Amniotic stem cell (primary cell): ENCODE measurements around the gene USP35.
"Not testable (repeated sequence)": the region's sequence is repeated elsewhere in the genome, so short reads cannot be mapped to it uniquely, and the experiment has no call there.

Source experiments
- DNase-seq: peaks from one replicate; lab custom pipeline; 2025; lab: John Stamatoyannopoulos, UW

USP35 gene

DNA sequence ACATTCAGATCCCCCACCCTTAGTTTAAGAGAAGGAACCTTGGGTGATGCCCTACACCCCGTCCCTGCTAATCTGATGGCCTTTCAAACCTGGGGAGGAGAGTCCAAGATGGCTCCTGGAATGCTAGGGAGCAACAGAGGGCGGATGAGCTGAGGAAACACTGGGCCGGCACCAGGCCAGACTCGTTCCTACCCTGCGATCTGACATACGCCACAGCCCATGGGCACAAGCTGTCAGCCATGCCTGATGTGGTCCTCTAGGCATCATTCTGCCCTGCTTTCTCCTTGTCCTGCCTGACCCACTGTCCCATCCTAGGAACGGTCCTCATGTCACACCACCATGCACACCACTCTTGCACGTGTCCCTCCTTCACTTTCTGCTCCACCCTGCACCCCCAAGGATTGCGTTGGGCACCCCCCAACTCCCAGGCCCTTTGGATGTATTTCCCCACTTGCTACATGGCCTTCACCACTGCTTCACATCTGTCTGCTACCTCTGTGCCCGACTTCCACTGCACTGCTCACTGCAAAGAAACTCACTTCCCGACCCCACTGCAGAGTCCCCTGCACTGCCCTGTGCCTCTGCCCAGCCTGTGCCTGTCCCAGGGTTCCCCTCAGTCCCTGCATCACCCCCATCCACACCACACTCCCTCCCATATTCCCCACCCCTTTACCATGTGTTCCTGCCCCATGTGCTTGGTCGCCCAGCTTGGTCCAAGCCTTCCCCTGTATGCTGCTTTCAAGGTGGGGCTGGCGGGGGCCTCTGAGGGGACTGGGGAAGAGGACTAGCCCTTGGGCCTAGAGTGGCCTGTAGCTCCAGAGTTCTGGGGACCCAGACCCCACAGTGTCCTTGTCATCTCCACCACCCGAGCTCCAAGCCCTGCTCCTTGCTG is 29.2 kb downstream of the USP35 start:
- DNase-seq: no peak

DNA sequence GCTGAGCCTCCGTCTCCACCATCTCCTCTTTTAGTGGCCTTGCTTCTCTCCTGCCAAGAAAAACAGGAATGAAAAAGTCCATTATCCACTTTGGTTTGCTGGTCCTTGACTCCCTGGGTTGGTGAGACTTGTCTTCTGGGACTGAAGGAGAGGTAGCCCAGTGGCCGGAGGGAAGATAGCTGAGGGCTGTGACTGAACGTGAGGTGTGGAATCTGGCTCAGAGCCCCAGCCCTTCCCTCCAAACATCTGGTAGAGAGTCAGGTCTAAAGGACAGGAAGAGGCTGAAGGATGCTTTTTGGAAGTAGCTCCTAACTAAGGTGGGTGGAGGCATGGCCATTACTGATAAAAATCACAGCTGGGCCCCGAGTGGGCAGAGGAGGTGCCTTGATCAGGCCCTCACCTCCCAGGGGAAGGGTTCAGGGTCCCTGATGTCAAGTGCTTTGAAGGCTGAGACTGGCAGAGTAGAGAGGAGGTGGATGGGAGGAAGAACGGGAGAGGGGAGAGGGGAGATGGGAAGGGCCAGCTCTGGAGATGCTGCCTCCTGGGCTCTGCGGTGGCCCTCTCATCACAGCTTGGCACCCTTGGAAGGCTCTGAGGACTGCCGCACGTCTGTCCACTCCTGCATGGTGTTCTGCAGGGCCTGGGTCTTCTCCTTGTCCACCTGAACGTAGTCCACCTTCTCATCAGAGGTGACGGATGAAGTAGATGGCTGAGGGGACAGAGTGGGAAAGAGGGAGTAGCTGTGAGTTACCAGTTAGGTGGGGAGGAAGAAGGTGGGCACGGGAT is 30.2 kb downstream of the USP35 start:
- DNase-seq: no peak

DNA sequence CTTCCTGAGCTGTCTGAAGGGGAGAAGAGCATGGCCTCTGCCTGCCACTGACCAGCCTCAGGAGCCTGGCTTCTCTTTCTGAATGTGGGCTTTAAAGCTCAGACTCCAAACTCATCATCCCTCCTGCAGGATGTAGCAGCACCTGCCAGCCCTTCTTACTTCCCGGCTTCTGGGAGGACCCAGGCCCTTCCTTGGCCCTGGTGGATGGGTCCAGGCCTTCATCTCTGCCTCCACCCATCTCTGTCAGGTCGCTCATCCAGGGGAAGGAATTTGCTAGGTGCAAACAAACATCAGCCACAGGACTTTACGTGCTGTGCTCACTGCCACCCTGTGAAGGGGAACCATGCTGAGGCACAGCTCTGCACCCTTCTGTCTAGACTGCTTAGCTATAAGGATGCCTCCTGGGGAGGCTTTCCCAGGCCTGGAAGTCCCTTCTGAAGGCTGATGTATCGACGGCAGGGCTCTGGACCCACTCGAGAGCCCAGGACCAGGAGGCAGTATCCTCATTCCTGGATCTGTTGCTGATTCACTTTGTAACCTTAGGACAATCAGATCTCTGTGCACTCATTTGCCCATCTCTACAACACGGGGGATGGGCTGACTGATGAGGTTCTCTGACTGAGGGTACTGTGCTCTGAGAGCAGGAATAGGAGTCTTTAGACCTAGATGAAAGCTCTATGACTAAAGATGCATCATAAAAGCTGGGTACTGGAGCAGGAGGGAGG is 30.9 kb downstream of the USP35 start:
- no peak for DNase-seq

DNA sequence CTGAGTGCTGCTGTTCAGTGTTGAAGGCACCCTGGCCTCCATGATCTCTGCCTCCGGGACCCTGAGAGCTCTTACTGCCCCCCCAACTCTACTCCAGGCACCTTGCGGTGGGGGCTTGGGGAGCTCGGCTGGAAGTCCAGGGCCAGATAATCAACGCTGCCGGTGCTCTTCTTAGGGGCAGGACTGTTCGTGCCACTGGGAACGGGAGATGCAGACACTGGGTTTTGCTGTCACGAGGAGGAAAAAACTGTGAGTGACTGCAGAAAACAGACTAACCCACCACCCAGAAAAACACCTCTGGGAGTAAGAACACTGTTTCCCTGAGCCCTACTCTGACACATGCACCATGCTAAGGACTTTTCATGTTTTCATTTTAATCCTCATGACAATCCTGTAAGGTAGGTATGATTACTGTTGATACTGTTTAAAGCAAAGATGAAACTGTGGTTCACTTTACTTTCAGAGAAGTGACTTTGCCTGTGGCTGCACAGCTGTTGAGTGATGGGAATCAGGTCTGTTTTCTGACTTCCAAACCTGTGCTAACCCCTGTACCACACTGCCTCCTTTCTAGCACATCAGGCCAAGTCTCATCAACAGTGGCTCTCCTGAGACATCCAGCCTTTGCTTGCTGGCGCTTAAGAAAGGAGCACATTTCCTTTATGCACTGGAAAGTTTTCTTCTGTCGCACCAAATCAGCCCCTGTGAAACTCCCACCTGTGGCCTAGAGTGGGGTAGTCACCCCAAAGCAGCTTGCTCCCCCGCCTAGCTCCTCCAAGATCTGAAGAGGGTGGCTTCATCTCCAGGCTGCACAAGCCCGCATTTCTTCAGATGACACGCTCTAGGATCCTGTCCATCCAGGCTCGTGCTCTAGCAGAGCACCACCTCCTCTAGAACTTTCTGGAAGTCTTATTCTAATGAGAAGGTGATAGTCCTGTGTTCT is 31.8 kb downstream of the USP35 start:
- no peak for DNase-seq

DNA sequence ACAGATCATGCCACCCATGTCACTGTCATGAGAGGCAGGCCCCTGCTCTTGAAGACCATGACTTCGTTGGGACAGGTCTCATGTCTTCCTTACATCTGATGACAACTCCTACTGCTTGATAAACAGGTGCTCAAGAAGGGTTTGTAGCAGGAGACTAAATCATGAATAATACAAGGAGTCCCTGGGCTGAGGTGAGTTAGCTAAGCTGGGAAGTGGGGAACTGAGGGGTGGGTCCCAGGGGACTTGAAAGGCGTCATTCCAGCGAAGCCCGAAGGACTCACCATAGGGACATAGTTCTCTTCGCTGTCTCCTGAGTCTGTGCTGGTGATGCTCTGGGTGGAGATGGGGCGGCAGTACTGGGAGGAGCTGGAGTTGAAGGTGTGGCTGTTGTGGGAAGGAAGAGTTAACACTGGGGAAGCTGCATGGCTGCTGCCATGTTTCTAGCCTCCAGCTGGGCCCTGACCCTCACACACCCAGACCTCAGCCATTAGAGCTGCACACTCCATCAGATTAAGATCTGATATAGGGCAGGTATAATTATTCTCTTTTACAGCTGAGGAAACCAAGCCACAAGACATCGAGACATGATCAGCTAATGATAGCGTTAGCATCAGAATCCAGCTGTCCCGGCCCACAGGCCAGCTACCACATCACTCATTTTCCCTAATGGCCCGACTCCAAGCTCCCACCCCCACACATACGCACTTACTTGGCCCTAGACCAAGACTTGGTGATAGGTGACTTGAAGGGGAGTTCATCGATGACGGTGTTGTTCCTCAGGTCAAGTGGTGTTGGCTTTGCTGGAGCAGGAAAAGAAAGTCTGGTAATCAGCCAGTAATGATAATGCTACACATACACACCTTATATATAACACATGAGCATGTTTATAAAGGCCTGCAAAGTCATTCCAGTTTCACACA is 32.9 kb downstream of the USP35 start:
- no peak for DNase-seq

DNA sequence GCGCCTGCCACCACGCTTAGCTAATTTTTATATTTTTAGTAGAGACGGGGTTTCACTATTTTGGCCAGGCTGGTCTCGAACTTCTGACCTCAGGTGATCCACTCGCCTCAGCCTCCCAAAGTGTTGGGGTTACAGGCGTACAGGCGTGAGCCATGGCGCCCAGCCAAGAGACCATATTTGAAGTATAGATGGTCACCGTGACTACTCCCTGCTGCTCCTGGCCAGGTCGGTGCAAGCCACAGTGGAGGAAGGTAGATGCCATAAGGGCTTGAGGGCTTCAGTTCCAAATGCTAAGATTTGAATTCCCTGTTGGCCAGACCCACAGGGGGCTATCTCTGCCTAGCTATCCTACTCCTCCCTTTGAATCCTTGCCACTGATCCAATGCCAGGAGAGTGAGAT is 34.0 kb downstream of the USP35 start:
- not testable (repeated sequence) for DNase-seq

DNA sequence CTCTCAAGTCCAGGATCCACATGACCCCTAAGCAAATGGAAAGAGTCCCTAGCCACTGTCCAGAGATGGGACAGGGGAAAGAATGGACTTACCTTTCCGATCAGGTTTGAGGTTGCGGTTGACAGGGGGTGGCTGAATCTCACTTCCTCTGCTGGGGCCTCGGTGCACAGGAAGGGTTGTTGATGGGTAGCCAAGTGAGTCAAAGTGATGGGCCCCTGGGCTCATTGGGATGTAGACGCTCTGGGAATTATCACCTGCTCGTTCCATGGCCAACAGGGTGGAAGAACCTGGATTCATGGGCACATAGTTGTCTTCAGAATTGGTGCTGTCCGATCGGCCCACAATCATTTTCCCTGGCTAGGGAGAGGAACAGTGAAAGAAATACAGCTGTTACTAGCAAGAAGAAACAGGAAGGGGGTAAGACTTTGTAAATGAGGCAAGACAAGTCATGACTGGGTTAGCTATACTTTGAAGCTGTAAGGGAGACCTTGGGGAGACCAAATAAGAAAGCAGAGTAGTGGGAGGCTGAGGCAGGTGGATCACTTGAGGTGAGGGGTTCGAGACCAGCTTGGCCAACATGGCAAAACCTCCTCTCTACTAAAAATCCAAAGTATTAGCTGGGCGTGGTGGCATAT is 34.7 kb downstream of the USP35 start:
- no peak for DNase-seq

DNA sequence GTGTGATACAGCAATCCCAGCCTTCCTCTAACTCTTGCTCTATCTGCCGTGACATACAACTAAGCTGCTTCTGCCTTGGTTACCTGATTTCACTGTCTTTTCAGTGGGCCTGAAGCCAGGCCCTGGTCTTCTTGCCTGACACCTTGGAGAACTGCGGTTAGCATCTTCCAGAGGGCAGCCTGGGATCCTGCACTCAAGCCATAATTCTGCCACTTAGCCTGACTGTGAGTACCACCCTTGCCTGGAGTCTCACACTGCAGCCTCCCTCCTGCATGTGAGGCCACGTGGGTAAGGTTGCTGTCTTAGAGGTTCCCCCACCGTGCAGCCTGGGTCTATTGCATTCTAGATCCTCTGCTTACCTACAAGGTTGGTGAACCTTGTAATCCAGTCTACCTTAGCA is 35.8 kb downstream of the USP35 start:
- no peak for DNase-seq

DNA sequence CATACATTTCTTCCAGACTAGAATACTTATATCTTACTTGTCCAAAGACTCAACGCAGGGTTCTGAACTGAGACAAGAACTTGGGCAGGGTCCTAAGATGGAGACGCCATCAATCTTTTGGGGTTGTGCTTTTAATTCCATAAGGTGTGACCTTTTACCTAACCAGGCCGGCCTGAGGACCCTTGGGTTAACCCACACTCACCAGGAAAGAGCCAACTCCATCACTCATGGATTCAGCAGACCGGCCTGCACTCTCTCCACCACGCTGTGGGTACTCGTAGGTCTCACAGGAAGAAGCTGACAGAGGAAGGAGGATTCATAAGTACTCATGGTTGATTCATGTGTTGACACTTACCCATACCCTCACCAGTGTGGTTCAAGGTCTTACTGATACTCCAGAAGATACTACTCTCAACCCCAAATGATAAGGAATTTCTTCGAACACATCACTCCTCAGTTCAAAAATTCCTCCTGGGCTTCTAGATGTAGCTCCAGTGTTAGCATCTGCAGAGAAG is 36.2 kb downstream of the USP35 start:
- DNase-seq: no peak

DNA sequence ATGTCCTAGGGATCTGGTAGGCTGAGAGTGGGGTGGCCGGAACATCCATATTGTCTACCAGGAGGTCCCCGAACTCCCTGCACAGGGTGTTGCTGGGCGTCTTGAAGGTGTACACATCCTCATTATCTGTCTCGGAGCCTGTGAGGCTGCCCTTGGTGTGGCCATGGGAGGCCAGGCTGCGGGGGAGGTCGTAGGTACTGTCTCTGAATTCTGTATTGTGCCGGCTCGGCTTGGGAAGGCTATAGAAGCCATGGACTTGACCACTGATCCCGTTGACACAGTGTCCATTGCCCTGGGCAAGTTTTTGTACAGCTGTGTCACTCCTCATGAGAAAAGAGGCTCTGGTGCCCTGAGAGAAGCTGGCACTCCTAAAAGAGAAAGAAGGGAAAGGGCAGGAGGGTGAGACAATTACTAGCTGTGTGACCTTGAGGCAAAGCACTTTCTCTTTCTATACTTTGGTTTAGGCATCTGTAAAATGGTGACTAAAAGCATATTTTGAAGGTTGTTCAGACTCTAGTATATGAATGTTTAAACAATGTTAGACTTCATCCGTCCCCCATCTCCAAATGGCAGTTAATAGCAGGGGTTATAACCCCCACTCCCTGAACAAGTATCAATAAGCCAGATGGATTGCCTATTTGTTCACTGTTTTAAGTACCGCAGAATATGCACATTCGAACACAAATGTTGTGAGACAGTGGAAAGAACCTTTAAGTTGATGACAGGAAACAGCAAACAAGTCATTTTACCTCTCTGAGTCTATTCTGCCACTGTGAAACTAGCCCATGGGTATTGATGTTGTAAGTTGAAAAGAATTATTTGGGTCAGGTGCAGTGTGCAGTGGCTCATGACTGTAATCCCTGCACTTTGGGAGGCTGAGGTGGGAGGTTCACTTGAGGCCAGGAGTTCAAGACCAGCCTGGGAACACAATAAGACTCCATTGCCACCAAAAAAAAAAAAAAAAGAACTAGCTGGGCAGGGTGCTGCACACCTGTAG is 38.3 kb downstream of the USP35 start:
- no peak for DNase-seq

DNA sequence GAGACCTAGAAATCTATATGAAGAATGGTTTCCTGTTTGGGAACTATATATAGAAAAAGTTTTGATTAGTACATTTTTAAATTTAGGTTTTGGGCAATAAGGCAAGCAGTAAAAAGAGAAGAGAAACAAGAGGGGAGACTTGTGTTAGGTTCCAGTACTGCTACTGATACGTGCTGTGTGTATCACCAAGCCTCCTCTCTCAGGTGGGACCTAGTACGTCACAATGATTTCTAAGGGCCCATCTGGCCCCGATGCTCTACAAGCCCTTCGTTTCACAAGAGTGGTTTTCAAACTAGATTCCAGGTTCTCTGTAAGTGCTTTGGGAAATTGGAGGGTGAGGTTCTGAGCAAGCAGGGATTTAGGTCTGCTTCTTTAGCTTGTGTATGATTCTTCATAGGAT is 39.2 kb downstream of the USP35 start:
- DNase-seq: no peak

DNA sequence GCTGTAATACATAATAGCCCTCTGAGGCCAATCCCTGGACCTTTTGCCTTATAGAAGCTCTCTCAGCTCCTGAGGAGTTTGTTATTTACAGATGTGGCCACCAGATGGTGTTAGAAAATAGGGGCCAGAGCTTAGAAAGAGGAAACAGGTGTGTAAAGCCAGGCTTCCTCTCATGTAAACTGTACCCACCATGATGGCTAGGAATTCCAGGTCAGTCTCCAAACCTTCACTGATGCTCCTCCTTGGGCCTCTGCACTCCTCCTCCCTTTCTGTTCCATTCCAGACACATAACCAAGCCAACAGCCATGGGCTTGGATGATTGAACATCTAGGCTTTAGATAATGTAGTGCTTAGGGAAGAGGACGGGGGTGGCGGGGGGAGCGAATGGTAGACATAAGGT is 39.7 kb downstream of the USP35 start:
- peak; percentile 27 for DNase-seq

DNA sequence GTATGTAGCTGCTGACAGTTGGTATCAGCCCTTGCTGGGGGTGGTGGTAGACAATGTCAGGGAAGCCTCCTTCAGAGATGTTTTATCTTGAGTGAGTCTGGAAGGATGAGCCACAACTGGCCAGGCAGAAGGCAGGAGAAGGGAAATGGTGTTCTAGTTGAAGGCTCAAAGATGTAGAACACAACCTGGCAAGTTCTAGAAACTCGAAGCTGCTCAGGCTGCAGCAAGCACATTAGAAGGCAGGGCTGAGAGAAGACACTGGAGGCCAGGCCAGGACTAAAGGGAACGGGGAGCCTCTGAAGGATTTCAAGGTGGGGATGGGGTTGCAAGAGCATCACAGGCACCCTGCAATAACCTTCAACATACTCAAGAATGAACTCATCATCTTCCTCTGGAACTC is 40.4 kb downstream of the USP35 start:
- DNase-seq: no peak

DNA sequence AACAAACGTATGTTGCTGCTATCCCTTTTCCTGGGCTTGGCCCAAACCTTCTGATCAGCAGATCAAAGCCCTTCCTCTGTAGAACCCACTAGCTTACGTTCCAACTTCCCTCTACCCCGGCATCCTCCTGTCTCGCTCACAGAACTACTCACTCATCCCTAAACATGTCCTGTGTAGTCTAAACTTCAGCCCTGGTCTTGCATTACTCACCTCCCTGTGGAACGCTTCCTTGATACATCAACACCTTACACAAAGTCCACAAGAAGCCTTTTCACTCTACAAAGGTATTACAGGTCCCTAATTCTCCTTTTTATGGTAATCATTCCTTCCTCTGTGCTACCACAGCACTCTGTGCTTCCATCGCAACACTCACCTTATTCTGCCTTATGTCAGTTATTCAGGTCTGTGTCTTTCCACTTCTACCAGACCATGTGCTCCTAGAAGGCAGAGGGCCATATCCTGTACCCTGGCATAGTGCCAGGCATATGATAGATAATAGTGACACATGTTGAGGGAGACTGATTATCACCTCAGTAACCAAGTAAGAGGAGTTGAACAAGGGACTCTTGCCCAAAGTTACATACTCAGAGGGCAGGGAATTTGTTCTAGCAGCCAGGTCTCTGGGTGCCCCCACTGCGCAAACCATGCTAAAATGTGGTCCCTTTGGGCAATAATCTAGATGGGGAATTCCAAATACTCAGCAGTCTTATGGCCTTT is 41.6 kb downstream of the USP35 start:
- no peak for DNase-seq

DNA sequence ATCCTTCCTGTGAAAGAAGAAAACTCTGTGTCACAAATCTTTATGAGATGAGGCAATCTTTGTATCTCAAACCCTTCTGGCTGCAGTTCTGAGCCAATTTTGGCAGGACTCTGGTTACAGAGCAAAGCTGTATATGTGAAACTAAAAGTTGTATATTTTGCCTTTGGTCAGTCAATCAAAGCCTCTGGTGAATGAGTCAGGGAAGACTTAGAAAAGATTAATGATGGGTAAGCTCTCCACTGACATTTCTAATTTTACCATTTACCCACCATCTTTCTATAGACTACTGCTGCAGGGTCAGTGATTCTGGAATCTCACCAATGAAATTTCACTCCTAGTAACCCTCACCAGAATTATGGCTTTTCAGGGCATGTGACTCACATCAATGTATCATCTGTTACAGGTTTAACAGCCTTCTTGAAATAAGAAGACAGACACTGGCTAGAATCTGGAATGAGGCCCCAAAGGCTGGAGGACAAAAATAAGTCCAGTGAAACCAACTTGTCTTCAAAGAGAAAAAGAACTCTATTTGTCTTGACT is 43.3 kb downstream of the USP35 start:
- DNase-seq: no peak

DNA sequence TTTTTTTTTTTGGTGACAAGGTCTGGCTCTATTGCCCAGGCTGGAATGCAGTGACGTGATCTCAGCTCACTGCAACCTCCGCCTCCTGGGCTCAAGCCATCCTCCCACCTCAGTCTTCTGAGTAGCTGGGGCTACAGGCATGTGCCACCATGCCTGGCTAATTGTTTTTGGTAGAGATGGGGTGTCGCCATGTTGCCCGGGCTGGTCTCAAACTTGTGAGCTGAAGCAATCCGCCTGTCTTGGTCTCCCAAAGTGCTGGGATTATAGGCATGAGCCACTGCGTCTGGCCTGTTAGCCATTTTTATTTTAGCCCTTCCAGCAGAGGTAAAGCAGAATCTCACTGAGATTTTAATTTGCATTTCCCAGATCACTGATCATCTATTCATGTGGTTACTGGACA is 44.3 kb downstream of the USP35 start:
- DNase-seq: not testable (repeated sequence)

DNA sequence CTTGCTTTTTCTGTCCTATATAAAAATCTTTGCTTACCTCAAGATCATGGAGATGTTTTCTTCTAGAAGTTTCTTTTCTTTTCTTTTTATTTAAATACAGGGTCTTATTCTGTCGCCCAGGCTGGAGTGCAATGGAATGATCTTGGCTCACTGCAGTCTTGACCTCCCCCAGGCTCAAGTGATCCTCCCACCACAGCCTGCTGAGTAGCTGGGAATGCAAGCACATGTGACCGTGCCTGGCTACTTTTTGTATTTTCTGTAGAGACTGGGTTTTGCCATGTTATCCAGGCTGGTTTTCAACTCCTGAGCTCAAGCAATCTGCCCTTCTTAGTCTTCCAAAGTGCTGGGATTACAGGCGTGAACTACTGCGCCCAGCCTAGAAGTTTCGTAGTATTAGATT is 45.3 kb downstream of the USP35 start:
- no peak for DNase-seq
